GM12878 (cell line): ENCODE data around the gene CEACAM21. TPM values are rescaled to one million over a fixed set of nuclear protein-coding genes. Genes with fewer than 3 reads are reported as not detected.
A peak's percentile ranks its signal among the peaks of the same experiment; 100 is the strongest.

ENCODE experiments used
- IKZF1 ChIP-seq: fragments of 450-650 bp; conservative IDR thresholded peaks from 2 replicates; pipeline ENCODE4 v1.6.1; 2017; ENCODE audit warnings: antibody characterized with exemption, mild to moderate bottlenecking
- JUNB ChIP-seq: IDR thresholded peaks from 2 replicates; pipeline ENCODE4 v1.6.1; 2016; ENCODE audit warnings: antibody characterized with exemption, mild to moderate bottlenecking
- MXI1 ChIP-seq: fragments of 150-350 bp; IDR thresholded peaks from 2 replicates; pipeline ENCODE4 v1.6.1; 2011; ENCODE audit warnings: low read depth, mild to moderate bottlenecking, inconsistent platforms, low read length, improper control_type of control experiment
- NFYA ChIP-seq: IDR thresholded peaks from 2 replicates; pipeline ENCODE4 v1.6.1; 2011; ENCODE audit warnings: low read depth, mild to moderate bottlenecking, low read length, improper control_type of control experiment, borderline replicate concordance
- NFYB ChIP-seq: IDR thresholded peaks from 2 replicates; pipeline ENCODE4 v1.6.1; 2011; ENCODE audit warnings: low read depth, mild to moderate bottlenecking, low read length, improper control_type of control experiment, moderate library complexity; ENCODE audit not compliant: insufficient read depth
- RCOR1 ChIP-seq: conservative IDR thresholded peaks from 2 replicates; pipeline ENCODE4 v1.6.1; 2012; ENCODE audit warnings: low read depth, low read length, improper control_type of control experiment
- SMC3 ChIP-seq: IDR thresholded peaks from 2 replicates; pipeline ENCODE4 v1.6.1; 2011; ENCODE audit warnings: low read length, improper control_type of control experiment, borderline replicate concordance
- SP1 ChIP-seq: IDR thresholded peaks from one replicate; pipeline ENCODE4 v1.6.1; 2011; ENCODE audit warnings: low read depth, low read length
- TAF1 ChIP-seq: IDR thresholded peaks from 2 replicates; pipeline ENCODE4 v1.6.1; 2011; ENCODE audit warnings: mild to moderate bottlenecking, low read depth, low read length, borderline replicate concordance
- TCF12 ChIP-seq: IDR thresholded peaks from 2 replicates; pipeline ENCODE4 v1.6.1; 2011; ENCODE audit warnings: low read depth, mild to moderate bottlenecking, low read length
- TCF3 ChIP-seq: IDR thresholded peaks from 2 replicates; pipeline ENCODE4 v1.6.1; 2012; ENCODE audit warnings: low read depth, mild to moderate bottlenecking, low read length, borderline replicate concordance; ENCODE audit not compliant: insufficient read depth
- TCF7 ChIP-seq: IDR thresholded peaks from 2 replicates; pipeline ENCODE4 v1.6.1; 2014; ENCODE audit warnings: antibody characterized with exemption, borderline replicate concordance
- polyA plus RNA-seq, 11 experiments: library from polyadenylated mRNA; depleted of rRNA in 4 of 11; unstranded in 6 of 11; stranded (reverse) in 5 of 11; fragments of >200 nt; fragmentation: Nextera tagmentation in 4 of 11; fragmentation: Illumina TruSeq in 1 of 11; extraction: Ambion mirVana in 4 of 11; extraction: Trizol in 1 of 11; gene quantifications; 1 replicate in 1 of 11; 2 replicates in 10 of 11; pipeline versions ENCODE4 v1.2.1 to v1.2.3, GENCODE V29; 2011 to 2016; ENCODE audit warnings: inconsistent platforms in 2 of 11, missing spikeins in 2 of 11, low read depth in 1 of 11
- total RNA-seq, 4 experiments: library from RNA; depleted of rRNA in 3 of 4; stranded (reverse); fragments of >200 nt in 3 of 4; fragmentation: Illumina TruSeq in 1 of 4; extraction: Trizol in 1 of 4; gene quantifications; 2 replicates each; pipeline versions ENCODE4 v1.2.1 to v1.2.3, GENCODE V29; 2013 to 2021
- TF ChIP-seq, protein P1 (sequence below): IDR thresholded peaks from 2 replicates; pipeline ENCODE4 v1.6.1; 2012; ENCODE audit warnings: improper control_type of control experiment, low read depth, low read length; ENCODE audit not compliant: insufficient replicate concordance
- TF ChIP-seq, protein P2 (sequence below): IDR thresholded peaks from 2 replicates; pipeline ENCODE4 v1.6.1; 2012; ENCODE audit warnings: low read depth, low read length, improper control_type of control experiment
- TF ChIP-seq, protein P3 (sequence below): fragments of 450-650 bp; IDR thresholded peaks from 2 replicates; pipeline ENCODE4 v1.6.1; 2017; ENCODE audit warnings: mild to moderate bottlenecking, moderate library complexity
- TF ChIP-seq, protein P4 (sequence below): fragments of 450-650 bp; IDR thresholded peaks from 2 replicates; pipeline ENCODE4 v1.6.1; 2018; ENCODE audit warnings: borderline replicate concordance, mild to moderate bottlenecking; ENCODE audit not compliant: partially characterized antibody
- TF ChIP-seq, protein P5 (sequence below): IDR thresholded peaks from 2 replicates; pipeline ENCODE4 v1.6.1; 2012; ENCODE audit warnings: low read length, inconsistent platforms

The CEACAM21 gene
- total and polyA plus RNA-seq, 10 of the 15 experiments (the other 5 are each of a cell fraction or from before 2014, with no cell fraction given), result 0.87 to 13.6 (median 8.1) TPM

DNA sequence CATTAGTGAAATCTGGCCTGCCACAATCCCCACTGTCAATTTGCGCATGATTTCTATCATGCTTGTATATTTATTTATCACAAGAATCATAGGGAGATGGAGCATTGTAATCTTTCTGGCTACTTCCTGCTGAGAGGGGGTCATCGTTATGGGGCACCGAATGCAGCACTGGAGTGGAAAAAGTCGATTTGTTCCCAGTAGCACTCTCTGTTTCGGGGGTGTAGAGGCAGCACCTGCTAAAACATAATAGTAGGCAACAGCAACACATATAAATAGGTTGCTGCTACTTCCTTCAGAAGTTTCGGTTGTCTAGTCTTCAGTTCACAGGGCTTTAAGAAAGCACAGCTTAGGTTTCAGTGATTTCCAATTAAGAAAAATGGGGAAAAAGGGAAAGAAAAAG lies 23.4 kb upstream of the CEACAM21 start (continued):
- TF ChIP-seq, protein P1, sequence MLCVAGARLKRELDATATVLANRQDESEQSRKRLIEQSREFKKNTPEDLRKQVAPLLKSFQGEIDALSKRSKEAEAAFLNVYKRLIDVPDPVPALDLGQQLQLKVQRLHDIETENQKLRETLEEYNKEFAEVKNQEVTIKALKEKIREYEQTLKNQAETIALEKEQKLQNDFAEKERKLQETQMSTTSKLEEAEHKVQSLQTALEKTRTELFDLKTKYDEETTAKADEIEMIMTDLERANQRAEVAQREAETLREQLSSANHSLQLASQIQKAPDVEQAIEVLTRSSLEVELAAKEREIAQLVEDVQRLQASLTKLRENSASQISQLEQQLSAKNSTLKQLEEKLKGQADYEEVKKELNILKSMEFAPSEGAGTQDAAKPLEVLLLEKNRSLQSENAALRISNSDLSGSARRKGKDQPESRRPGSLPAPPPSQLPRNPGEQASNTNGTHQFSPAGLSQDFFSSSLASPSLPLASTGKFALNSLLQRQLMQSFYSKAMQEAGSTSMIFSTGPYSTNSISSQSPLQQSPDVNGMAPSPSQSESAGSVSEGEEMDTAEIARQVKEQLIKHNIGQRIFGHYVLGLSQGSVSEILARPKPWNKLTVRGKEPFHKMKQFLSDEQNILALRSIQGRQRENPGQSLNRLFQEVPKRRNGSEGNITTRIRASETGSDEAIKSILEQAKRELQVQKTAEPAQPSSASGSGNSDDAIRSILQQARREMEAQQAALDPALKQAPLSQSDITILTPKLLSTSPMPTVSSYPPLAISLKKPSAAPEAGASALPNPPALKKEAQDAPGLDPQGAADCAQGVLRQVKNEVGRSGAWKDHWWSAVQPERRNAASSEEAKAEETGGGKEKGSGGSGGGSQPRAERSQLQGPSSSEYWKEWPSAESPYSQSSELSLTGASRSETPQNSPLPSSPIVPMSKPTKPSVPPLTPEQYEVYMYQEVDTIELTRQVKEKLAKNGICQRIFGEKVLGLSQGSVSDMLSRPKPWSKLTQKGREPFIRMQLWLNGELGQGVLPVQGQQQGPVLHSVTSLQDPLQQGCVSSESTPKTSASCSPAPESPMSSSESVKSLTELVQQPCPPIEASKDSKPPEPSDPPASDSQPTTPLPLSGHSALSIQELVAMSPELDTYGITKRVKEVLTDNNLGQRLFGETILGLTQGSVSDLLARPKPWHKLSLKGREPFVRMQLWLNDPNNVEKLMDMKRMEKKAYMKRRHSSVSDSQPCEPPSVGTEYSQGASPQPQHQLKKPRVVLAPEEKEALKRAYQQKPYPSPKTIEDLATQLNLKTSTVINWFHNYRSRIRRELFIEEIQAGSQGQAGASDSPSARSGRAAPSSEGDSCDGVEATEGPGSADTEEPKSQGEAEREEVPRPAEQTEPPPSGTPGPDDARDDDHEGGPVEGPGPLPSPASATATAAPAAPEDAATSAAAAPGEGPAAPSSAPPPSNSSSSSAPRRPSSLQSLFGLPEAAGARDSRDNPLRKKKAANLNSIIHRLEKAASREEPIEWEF, result no peak
- TF ChIP-seq, protein P2, sequence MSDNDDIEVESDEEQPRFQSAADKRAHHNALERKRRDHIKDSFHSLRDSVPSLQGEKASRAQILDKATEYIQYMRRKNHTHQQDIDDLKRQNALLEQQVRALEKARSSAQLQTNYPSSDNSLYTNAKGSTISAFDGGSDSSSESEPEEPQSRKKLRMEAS, result no peak
- TF ChIP-seq TCF7 (no peak), MXI1 (no peak), SP1 (no peak), TCF12 (peak; percentile 62; the same call in 1 of the 2 replicates), NFYA (no peak), SMC3 (no peak), TCF3 (peak; percentile 25; the same call in 1 of the 2 replicates), JUNB (no peak), IKZF1 (peak; percentile 54), TAF1 (peak; percentile 49; the same call in 1 of the 2 replicates), RCOR1 (no peak), NFYB (no peak)
- TF ChIP-seq, protein P3, sequence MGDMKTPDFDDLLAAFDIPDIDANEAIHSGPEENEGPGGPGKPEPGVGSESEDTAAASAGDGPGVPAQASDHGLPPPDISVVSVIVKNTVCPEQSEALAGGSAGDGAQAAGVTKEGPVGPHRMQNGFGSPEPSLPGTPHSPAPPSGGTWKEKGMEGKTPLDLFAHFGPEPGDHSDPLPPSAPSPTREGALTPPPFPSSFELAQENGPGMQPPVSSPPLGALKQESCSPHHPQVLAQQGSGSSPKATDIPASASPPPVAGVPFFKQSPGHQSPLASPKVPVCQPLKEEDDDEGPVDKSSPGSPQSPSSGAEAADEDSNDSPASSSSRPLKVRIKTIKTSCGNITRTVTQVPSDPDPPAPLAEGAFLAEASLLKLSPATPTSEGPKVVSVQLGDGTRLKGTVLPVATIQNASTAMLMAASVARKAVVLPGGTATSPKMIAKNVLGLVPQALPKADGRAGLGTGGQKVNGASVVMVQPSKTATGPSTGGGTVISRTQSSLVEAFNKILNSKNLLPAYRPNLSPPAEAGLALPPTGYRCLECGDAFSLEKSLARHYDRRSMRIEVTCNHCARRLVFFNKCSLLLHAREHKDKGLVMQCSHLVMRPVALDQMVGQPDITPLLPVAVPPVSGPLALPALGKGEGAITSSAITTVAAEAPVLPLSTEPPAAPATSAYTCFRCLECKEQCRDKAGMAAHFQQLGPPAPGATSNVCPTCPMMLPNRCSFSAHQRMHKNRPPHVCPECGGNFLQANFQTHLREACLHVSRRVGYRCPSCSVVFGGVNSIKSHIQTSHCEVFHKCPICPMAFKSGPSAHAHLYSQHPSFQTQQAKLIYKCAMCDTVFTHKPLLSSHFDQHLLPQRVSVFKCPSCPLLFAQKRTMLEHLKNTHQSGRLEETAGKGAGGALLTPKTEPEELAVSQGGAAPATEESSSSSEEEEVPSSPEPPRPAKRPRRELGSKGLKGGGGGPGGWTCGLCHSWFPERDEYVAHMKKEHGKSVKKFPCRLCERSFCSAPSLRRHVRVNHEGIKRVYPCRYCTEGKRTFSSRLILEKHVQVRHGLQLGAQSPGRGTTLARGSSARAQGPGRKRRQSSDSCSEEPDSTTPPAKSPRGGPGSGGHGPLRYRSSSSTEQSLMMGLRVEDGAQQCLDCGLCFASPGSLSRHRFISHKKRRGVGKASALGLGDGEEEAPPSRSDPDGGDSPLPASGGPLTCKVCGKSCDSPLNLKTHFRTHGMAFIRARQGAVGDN, result 0 out of 2 replicates have a peak, but pooled peaks have one; percentile 9
- TF ChIP-seq, protein P4, sequence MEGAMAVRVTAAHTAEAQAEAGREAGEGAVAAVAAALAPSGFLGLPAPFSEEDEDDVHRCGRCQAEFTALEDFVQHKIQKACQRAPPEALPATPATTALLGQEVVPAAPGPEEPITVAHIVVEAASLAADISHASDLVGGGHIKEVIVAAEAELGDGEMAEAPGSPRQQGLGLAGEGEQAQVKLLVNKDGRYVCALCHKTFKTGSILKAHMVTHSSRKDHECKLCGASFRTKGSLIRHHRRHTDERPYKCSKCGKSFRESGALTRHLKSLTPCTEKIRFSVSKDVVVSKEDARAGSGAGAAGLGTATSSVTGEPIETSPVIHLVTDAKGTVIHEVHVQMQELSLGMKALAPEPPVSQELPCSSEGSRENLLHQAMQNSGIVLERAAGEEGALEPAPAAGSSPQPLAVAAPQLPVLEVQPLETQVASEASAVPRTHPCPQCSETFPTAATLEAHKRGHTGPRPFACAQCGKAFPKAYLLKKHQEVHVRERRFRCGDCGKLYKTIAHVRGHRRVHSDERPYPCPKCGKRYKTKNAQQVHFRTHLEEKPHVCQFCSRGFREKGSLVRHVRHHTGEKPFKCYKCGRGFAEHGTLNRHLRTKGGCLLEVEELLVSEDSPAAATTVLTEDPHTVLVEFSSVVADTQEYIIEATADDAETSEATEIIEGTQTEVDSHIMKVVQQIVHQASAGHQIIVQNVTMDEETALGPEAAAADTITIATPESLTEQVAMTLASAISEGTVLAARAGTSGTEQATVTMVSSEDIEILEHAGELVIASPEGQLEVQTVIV, result no peak
- TF ChIP-seq, protein P5, sequence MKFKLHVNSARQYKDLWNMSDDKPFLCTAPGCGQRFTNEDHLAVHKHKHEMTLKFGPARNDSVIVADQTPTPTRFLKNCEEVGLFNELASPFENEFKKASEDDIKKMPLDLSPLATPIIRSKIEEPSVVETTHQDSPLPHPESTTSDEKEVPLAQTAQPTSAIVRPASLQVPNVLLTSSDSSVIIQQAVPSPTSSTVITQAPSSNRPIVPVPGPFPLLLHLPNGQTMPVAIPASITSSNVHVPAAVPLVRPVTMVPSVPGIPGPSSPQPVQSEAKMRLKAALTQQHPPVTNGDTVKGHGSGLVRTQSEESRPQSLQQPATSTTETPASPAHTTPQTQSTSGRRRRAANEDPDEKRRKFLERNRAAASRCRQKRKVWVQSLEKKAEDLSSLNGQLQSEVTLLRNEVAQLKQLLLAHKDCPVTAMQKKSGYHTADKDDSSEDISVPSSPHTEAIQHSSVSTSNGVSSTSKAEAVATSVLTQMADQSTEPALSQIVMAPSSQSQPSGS, result peak; percentile 62; the same call in 1 of the 2 replicates
